Activated CD8-positive, alpha-beta memory T cell treated with anti-CD3 and anti-CD28 coated beads, Interleukin-2, amount 50 U/mL, for 1 hour (primary cell): ENCODE results near the gene KIF3A.

Experiments
- DNase-seq: peaks from one replicate; pipeline ENCODE4 v3.0.0-alpha.2; 2020; ENCODE audit errors: extremely low read depth

Gene KIF3A

GRCh38 chr5:132677682-132678400, 59.5 kb downstream of the KIF3A start:
- DNase-seq, result no peak

- no peak for DNase-seq
These were observed 60.2 kb downstream of the KIF3A start for GRCh38 chr5:132677191-132677590.

GRCh38 chr5:132675936-132676689, 61.2 kb downstream of the KIF3A start:
- DNase-seq, result no peak

GRCh38 chr5:132674671-132675506, 62.5 kb downstream of the KIF3A start:
- DNase-seq, result no peak

GRCh38 chr5:132673939-132674630, 63.3 kb downstream of the KIF3A start, which contains the start of gene IL4:
IL4 (plus strand) TSS chr5:132673989; CDS start chr5:132674051, 62 bp downstream.
- DNase-seq, result no peak

- DNase-seq, result no peak
These were observed 63.9 kb downstream of the KIF3A start for GRCh38 chr5:132673488-132673887.

GRCh38 chr5:132671000-132671399, 66.3 kb downstream of the KIF3A start:
- DNase-seq, result no peak

- DNase-seq, result no peak
These were observed 67.1 kb downstream of the KIF3A start for GRCh38 chr5:132669966-132670882.

- DNase-seq, result no peak
These were observed 67.9 kb downstream of the KIF3A start for GRCh38 chr5:132669455-132669820.

- DNase-seq, result no peak
These were observed 68.5 kb downstream of the KIF3A start for GRCh38 chr5:132668706-132669454.

- DNase-seq, result no peak
These were observed 69.3 kb downstream of the KIF3A start for GRCh38 chr5:132667761-132668705.

GRCh38 chr5:132667309-132667708, 70.0 kb downstream of the KIF3A start:
- no peak for DNase-seq

GRCh38 chr5:132666310-132667123, 70.8 kb downstream of the KIF3A start:
- DNase-seq, result no peak

GRCh38 chr5:132665574-132666080, 71.7 kb downstream of the KIF3A start:
- no peak for DNase-seq

GRCh38 chr5:132664696-132665209, 72.6 kb downstream of the KIF3A start:
- no peak for DNase-seq

- DNase-seq, result no peak
These were observed 73.3 kb downstream of the KIF3A start for GRCh38 chr5:132663771-132664695.
